Femur (tissue), 1 donor: Measurements from ENCODE around the gene C13orf46.
A peak's percentile ranks its signal among the peaks of the same experiment; 100 is the strongest.

ENCODE experiments used
- DNase-seq: peaks from one replicate; pipeline ENCODE4 v3.0.0-alpha.2; 2017

Gene C13orf46

GRCh38 chr13:113969973-113970611, 3.8 kb downstream of the C13orf46 start:
- DNase-seq = peak; percentile 52

- DNase-seq = no peak
Measured at GRCh38 chr13:113969311-113969972, 4.4 kb downstream of the C13orf46 start.

GRCh38 chr13:113968463-113969310, 5.2 kb downstream of the C13orf46 start:
- DNase-seq = no peak

- no peak for DNase-seq
Measured at GRCh38 chr13:113967729-113968462, 6.0 kb downstream of the C13orf46 start.

- no peak for DNase-seq
Measured at GRCh38 chr13:113967206-113967720, 6.6 kb downstream of the C13orf46 start.

GRCh38 chr13:113965968-113966884, 7.7 kb downstream of the C13orf46 start:
- no peak for DNase-seq

- DNase-seq = no peak
Measured at GRCh38 chr13:113965383-113965874, 8.4 kb downstream of the C13orf46 start.

- no peak for DNase-seq
Measured at GRCh38 chr13:113964251-113964995, 9.5 kb downstream of the C13orf46 start.

- DNase-seq = no peak
Measured at GRCh38 chr13:113963376-113963775, 10.5 kb downstream of the C13orf46 start.

GRCh38 chr13:113962975-113963374, 10.9 kb downstream of the C13orf46 start:
- DNase-seq = no peak

GRCh38 chr13:113962386-113962785, 11.5 kb downstream of the C13orf46 start:
- no peak for DNase-seq

- no peak for DNase-seq
Measured at GRCh38 chr13:113960276-113960948, 13.5 kb downstream of the C13orf46 start.

GRCh38 chr13:113959198-113959597, 14.7 kb downstream of the C13orf46 start:
- no peak for DNase-seq

GRCh38 chr13:113958373-113958772, 15.5 kb downstream of the C13orf46 start:
- no peak for DNase-seq

GRCh38 chr13:113956571-113956970, 17.3 kb downstream of the C13orf46 start:
- no peak for DNase-seq

- no peak for DNase-seq
Measured at GRCh38 chr13:113955691-113956090, 18.2 kb downstream of the C13orf46 start.

GRCh38 chr13:113955235-113955634, 18.6 kb downstream of the C13orf46 start:
- DNase-seq = no peak

GRCh38 chr13:113954046-113954835, 19.6 kb downstream of the C13orf46 start:
- DNase-seq = no peak

- no peak for DNase-seq
Measured at GRCh38 chr13:113953561-113953960, 20.3 kb downstream of the C13orf46 start.
